Measurements from ENCODE around the gene WDR53.
"Not testable (repeated sequence)": the region's sequence is repeated elsewhere in the genome, so short reads cannot be mapped to it uniquely, and the experiment has no call there.

Gene WDR53

DNA sequence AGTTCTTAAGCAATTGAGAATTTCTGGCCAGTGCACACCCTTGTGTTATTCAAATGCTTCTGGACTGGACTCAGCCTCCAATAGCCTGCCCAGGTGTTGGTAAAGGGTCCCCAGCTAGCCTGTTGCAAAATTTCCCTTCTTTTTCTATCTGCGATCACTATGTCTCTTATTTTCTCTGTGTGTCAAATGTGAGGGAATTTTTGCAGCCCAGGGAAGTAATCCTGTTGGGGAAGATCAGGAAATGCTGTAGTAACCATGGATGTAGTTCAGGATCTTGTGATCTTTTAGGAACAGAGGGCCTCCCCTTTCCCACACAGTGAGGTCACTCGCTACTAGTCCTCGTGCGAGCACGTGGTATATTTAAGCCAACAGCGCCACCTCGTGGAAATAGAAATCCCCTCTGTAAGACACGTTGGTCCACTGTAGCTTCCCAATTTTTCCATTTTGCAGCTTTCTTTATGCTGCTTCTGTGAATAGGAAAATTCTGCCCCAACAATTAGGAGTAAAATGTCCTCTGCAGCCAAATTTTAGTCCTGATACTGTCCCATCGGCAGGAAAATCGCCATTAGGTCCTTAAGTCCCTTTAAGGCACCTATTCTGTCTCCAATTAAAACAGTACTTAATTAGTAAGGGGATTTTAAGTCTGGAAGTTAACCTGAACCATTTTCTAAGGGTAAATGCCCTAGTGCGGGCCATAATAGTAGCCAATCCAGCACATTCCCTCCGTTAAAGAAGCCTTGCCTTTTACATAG, 49.2 kb downstream of the WDR53 start:
- H3K9me3 ChIP-seq (ENCODE audit: control insufficient read depth in 2 of 2, low read length in 2 of 2) = peaks cover 11 to 12% of the 10 kb centered on the region in 2 donors
- no peak overlapping the region for H3K27ac ChIP-seq (ENCODE audit: low read length)
- H3K27me3 ChIP-seq (ENCODE audit: control insufficient read depth in 1 of 2, insufficient read depth in 2 of 2, low read length in 2 of 2) = no peaks in the 10 kb centered on the region
- H3K4me1 ChIP-seq (ENCODE audit: control insufficient read depth, insufficient read depth, low read length) = no peaks in the 10 kb centered on the region
- H3K9ac ChIP-seq (ENCODE audit: low read length in 2 of 2) = no peak overlapping the region
- H3K36me3 ChIP-seq (ENCODE audit: control insufficient read depth in 2 of 2, insufficient read depth in 2 of 2, low read length in 2 of 2) = no peaks in the 10 kb centered on the region
- H3K4me3 ChIP-seq (ENCODE audit: low read length in 2 of 2) = no peak overlapping the region

- no peaks in the 10 kb centered on the region for H3K36me3 ChIP-seq (ENCODE audit: control insufficient read depth in 2 of 2, insufficient read depth in 2 of 2, low read length in 2 of 2)
- no peaks in the 10 kb centered on the region for H3K4me1 ChIP-seq (ENCODE audit: control insufficient read depth, insufficient read depth, low read length)
- no peaks in the 10 kb centered on the region for H3K27me3 ChIP-seq (ENCODE audit: control insufficient read depth in 1 of 2, insufficient read depth in 2 of 2, low read length in 2 of 2)
- H3K27ac ChIP-seq (ENCODE audit: low read length) = no peak overlapping the region
- no peak overlapping the region for H3K4me3 ChIP-seq (ENCODE audit: low read length in 2 of 2)
- no peak overlapping the region for H3K9ac ChIP-seq (ENCODE audit: low read length in 2 of 2)
- H3K9me3 ChIP-seq (ENCODE audit: control insufficient read depth in 2 of 2, low read length in 2 of 2) = peaks cover 11 to 12% of the 10 kb centered on the region in 2 donors
Measured at GRCh38 chr3:196517919-196518318, 50.4 kb downstream of the WDR53 start.

DNA sequence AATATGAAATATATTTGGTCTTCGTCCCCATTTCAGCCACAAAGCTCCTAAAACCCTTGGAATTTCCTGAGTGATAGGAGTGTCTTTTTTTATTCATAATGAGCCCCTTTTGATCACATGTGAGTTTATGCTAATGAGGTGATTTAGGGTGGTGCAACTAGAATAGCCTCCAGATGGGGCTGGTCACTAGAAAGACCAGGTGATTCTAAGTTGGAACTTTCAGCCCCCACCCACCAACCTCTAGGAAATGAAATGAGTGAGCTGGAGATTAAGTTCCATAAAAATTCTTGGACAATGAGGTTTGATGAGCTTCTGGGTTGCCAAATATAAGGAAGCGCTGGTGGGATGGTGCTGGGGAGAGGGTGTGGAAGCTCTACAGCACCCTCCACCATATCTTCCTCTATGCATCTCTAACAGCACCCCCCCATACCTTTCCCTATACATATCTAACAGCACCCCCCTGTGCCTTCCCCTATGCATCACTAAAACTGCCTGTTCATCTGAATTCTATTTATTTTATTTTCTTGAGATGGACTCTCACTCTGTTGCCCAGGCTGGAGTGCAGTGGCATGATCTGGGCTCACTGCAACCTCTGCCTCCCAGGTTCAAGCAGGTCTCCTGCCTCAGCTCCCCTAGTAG, 51.1 kb downstream of the WDR53 start:
- H3K27ac ChIP-seq (ENCODE audit: low read length) = no peak overlapping the region
- H3K9ac ChIP-seq (ENCODE audit: low read length in 2 of 2) = no peak overlapping the region
- no peaks in the 10 kb centered on the region for H3K36me3 ChIP-seq (ENCODE audit: control insufficient read depth in 2 of 2, insufficient read depth in 2 of 2, low read length in 2 of 2)
- no peaks in the 10 kb centered on the region for H3K27me3 ChIP-seq (ENCODE audit: control insufficient read depth in 1 of 2, insufficient read depth in 2 of 2, low read length in 2 of 2)
- no peaks in the 10 kb centered on the region for H3K4me1 ChIP-seq (ENCODE audit: control insufficient read depth, insufficient read depth, low read length)
- H3K9me3 ChIP-seq (ENCODE audit: control insufficient read depth in 2 of 2, low read length in 2 of 2) = peaks cover 11 to 12% of the 10 kb centered on the region in 2 donors
- H3K4me3 ChIP-seq (ENCODE audit: low read length in 2 of 2) = no peak overlapping the region

- H3K27me3 ChIP-seq (ENCODE audit: control insufficient read depth in 1 of 2, insufficient read depth in 2 of 2, low read length in 2 of 2) = no peaks in the 10 kb centered on the region
- H3K27ac ChIP-seq (ENCODE audit: low read length) = no peak within 1 kb of the TSS
- peaks cover 8 to 9% of the 10 kb centered on the region in 2 donors for H3K9me3 ChIP-seq (ENCODE audit: control insufficient read depth in 2 of 2, low read length in 2 of 2)
- no peak within 1 kb of the TSS for H3K9ac ChIP-seq (ENCODE audit: low read length in 2 of 2)
- no peaks in the 10 kb centered on the region for H3K36me3 ChIP-seq (ENCODE audit: control insufficient read depth in 2 of 2, insufficient read depth in 2 of 2, low read length in 2 of 2)
- no peak within 1 kb of the TSS for H3K4me3 ChIP-seq (ENCODE audit: low read length in 2 of 2)
- H3K4me1 ChIP-seq (ENCODE audit: control insufficient read depth, insufficient read depth, low read length) = no peaks in the 10 kb centered on the region
Measured at GRCh38 chr3:196514913-196515621, 53.3 kb downstream of the WDR53 start, which contains the start of gene SMCO1. Gene SMCO1 (minus strand): TSS chr3:196515346. CDS start chr3:196515209, 137 bp downstream.

GRCh38 chr3:196514350-196514716, 54.0 kb downstream of the WDR53 start:
- no peak overlapping the region for H3K9ac ChIP-seq (ENCODE audit: low read length in 2 of 2)
- no peaks in the 10 kb centered on the region for H3K36me3 ChIP-seq (ENCODE audit: control insufficient read depth in 2 of 2, insufficient read depth in 2 of 2, low read length in 2 of 2)
- no peak overlapping the region for H3K27ac ChIP-seq (ENCODE audit: low read length)
- H3K27me3 ChIP-seq (ENCODE audit: control insufficient read depth in 1 of 2, insufficient read depth in 2 of 2, low read length in 2 of 2) = no peaks in the 10 kb centered on the region
- H3K4me3 ChIP-seq (ENCODE audit: low read length in 2 of 2) = no peak overlapping the region
- peaks cover under 1 to 3% of the 10 kb centered on the region in 2 donors for H3K9me3 ChIP-seq (ENCODE audit: control insufficient read depth in 2 of 2, low read length in 2 of 2)
- no peaks in the 10 kb centered on the region for H3K4me1 ChIP-seq (ENCODE audit: control insufficient read depth, insufficient read depth, low read length)

- Histone ChIP-seq H3K4me3 (ENCODE audit: low read length in 2 of 2) (no peak overlapping the region), H3K36me3 (ENCODE audit: control insufficient read depth in 2 of 2, insufficient read depth in 2 of 2, low read length in 2 of 2) (no peaks in the 10 kb centered on the region), H3K9me3 (ENCODE audit: control insufficient read depth in 2 of 2, low read length in 2 of 2) (no peaks in the 10 kb centered on the region), H3K27ac (ENCODE audit: low read length) (no peak overlapping the region), H3K4me1 (ENCODE audit: control insufficient read depth, insufficient read depth, low read length) (no peaks in the 10 kb centered on the region), H3K27me3 (ENCODE audit: control insufficient read depth in 1 of 2, insufficient read depth in 2 of 2, low read length in 2 of 2) (no peaks in the 10 kb centered on the region), H3K9ac (ENCODE audit: low read length in 2 of 2) (no peak overlapping the region)
Measured at GRCh38 chr3:196513697-196514349, 54.5 kb downstream of the WDR53 start.

GRCh38 chr3:196511646-196512425, 56.5 kb downstream of the WDR53 start:
- not testable (repeated sequence) for H3K9ac ChIP-seq (ENCODE audit: low read length in 2 of 2); H3K4me1 ChIP-seq (ENCODE audit: control insufficient read depth, insufficient read depth, low read length)

DNA sequence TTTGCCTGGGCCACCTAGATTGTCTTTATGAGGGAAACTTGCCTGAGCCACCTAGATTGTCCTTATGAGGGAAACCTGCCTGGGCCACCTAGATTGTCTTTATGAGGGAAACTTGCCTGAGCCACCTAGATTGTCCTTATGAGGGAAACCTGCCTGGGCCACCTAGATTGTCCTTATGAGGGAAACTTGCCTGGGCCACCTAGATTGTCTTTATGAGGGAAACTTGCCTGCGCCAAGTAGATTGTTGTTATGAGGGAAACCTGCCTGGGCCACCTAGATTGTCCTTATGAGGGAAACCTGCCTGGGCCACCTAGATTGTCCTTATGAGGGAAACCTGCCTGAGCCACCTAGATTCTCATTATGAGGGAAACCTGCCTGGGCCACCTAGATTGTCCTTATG, 57.2 kb downstream of the WDR53 start:
- H3K4me3 ChIP-seq (ENCODE audit: low read length in 2 of 2); H3K27ac ChIP-seq (ENCODE audit: low read length); H3K36me3 ChIP-seq (ENCODE audit: control insufficient read depth in 2 of 2, insufficient read depth in 2 of 2, low read length in 2 of 2); H3K27me3 ChIP-seq (ENCODE audit: control insufficient read depth in 1 of 2, insufficient read depth in 2 of 2, low read length in 2 of 2); H3K9me3 ChIP-seq (ENCODE audit: control insufficient read depth in 2 of 2, low read length in 2 of 2); H3K4me1 ChIP-seq (ENCODE audit: control insufficient read depth, insufficient read depth, low read length); H3K9ac ChIP-seq (ENCODE audit: low read length in 2 of 2): not testable (repeated sequence)

More at GRCh38 chr3:196511646-196512425, 56.5 kb downstream of the WDR53 start:
- not testable (repeated sequence) for H3K27me3 ChIP-seq (ENCODE audit: control insufficient read depth in 1 of 2, insufficient read depth in 2 of 2, low read length in 2 of 2); H3K36me3 ChIP-seq (ENCODE audit: control insufficient read depth in 2 of 2, insufficient read depth in 2 of 2, low read length in 2 of 2); H3K27ac ChIP-seq (ENCODE audit: low read length); H3K4me3 ChIP-seq (ENCODE audit: low read length in 2 of 2); H3K9me3 ChIP-seq (ENCODE audit: control insufficient read depth in 2 of 2, low read length in 2 of 2)

DNA sequence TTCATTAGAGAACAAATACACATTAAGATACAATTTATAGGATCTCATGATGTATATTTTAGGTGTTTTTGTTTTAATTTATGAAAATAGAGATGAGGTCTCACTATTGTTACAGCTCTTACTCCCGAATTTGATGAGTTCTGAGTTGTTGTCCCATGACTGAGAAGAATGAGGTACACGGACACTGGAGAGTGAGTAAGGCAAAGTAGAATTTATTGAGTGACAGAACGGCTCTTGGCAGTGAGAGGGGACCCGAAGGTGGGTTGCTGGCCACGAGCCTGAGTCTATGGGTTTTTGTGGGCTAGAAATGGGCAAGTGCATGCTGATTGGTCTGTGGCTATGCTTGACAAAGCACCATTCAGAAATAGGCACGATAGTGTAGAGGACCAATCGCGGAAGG, 61.7 kb downstream of the WDR53 start:
- no peak overlapping the region for H3K9ac ChIP-seq (ENCODE audit: low read length in 2 of 2)
- no peaks in the 10 kb centered on the region for H3K9me3 ChIP-seq (ENCODE audit: control insufficient read depth in 2 of 2, low read length in 2 of 2)
- no peak overlapping the region for H3K27ac ChIP-seq (ENCODE audit: low read length)
- peaks cover 13% of the 10 kb centered on the region for H3K4me1 ChIP-seq (ENCODE audit: control insufficient read depth, insufficient read depth, low read length)
- no peak overlapping the region for H3K4me3 ChIP-seq (ENCODE audit: low read length in 2 of 2)
- H3K27me3 ChIP-seq (ENCODE audit: control insufficient read depth in 1 of 2, insufficient read depth in 2 of 2, low read length in 2 of 2) = no peaks in the 10 kb centered on the region
- H3K36me3 ChIP-seq (ENCODE audit: control insufficient read depth in 2 of 2, insufficient read depth in 2 of 2, low read length in 2 of 2) = no peaks in the 10 kb centered on the region

DNA sequence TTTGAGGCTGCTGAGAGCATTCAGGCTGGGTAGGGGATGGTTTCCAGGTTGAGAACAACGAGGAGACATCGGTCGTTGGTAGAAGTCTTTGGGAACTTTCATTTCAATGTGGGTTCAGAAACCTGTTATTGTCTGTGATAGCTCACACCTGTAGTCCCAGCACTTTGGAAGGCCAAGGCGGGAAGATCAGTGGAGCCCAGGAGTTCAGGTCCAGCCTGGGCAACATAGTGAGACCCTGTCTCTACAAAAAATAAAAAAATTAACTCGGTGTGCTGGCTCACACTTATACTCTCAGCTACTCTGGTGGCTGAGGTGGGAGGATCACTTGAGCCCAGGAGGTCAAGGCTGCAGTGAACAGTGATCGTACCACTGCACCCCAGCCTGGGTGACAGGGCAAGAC, 63.8 kb downstream of the WDR53 start:
- Histone ChIP-seq H3K9me3 (ENCODE audit: control insufficient read depth in 2 of 2, low read length in 2 of 2) (no peaks in the 10 kb centered on the region), H3K27me3 (ENCODE audit: control insufficient read depth in 1 of 2, insufficient read depth in 2 of 2, low read length in 2 of 2) (no peaks in the 10 kb centered on the region), H3K9ac (ENCODE audit: low read length in 2 of 2) (no peak overlapping the region), H3K36me3 (ENCODE audit: control insufficient read depth in 2 of 2, insufficient read depth in 2 of 2, low read length in 2 of 2) (no peaks in the 10 kb centered on the region), H3K4me1 (ENCODE audit: control insufficient read depth, insufficient read depth, low read length) (peaks cover 27% of the 10 kb centered on the region), H3K27ac (ENCODE audit: low read length) (no peak overlapping the region), H3K4me3 (ENCODE audit: low read length in 2 of 2) (no peak overlapping the region)

Data from stomach smooth muscle (tissue), 2 donors.